SU-DHL-6 (cell line): Measurements from ENCODE around the gene NUDT14.

ENCODE experiments used
- H2AFZ ChIP-seq: fragments of 200-600 bp; sonication (generic); 2 replicates; pipeline ENCODE4 v1.6.1; 2014; ENCODE audit warnings: low read depth, mild to moderate bottlenecking, moderate library complexity, mixed read lengths, antibody characterized with exemption, low read length; ENCODE audit not compliant: severe bottlenecking
- H3F3A ChIP-seq: fragments of 200-600 bp; shearing (Covaris generic); 2 replicates; pipeline ENCODE4 v1.6.0; 2016; ENCODE audit warnings: antibody characterized with exemption, mild to moderate bottlenecking; ENCODE audit not compliant: insufficient read depth
- H3K27ac ChIP-seq: fragments of 200-600 bp; sonication (generic); 2 replicates; pipeline ENCODE4 v1.5.1; 2016; ENCODE audit warnings: low read depth, mild to moderate bottlenecking, low read length, moderate library complexity, mixed read lengths
- H3K27me3 ChIP-seq: fragments of 200-600 bp; sonication (generic), shearing (Covaris generic); 2 replicates; pipeline ENCODE4 v1.6.0; 2014; ENCODE audit warnings: mild to moderate bottlenecking, low read length
- H3K36me3 ChIP-seq: fragments of 200-600 bp; sonication (generic); 2 replicates; pipeline ENCODE4 v1.6.1; 2014; ENCODE audit warnings: mild to moderate bottlenecking, low read length, mixed read lengths
- H3K4me2 ChIP-seq: fragments of 300-600, 200-600 bp; shearing (Covaris generic), sonication (generic); 2 replicates; pipeline ENCODE4 v1.6.0; 2014; ENCODE audit warnings: low read length, low read depth, mild to moderate bottlenecking; ENCODE audit not compliant: poor library complexity, severe bottlenecking
- H3K4me3 ChIP-seq: fragments of 200-600 bp; sonication (generic); 2 replicates; pipeline ENCODE4 v1.5.1; 2014; ENCODE audit warnings: antibody characterized with exemption, low read length, mild to moderate bottlenecking, mixed read lengths; ENCODE audit not compliant: insufficient read depth, poor library complexity, severe bottlenecking
- H3K79me2 ChIP-seq: fragments of 200-600 bp; sonication (generic); 2 replicates; pipeline ENCODE4 v1.6.1; 2014; ENCODE audit warnings: mild to moderate bottlenecking, low read length, moderate library complexity; ENCODE audit not compliant: insufficient read depth
- H3K9ac ChIP-seq: fragments of 200-600 bp; sonication (generic); 2 replicates; pipeline ENCODE4 v1.7.0; 2014; ENCODE audit warnings: mild to moderate bottlenecking, low read length
- H3K9me2 ChIP-seq: fragments of 200-600 bp; sonication (generic); replicated peaks from 2 replicates; pipeline ENCODE4 v1.6.1; 2014; ENCODE audit warnings: low read length; ENCODE audit not compliant: insufficient read depth
- H3K9me3 ChIP-seq: fragments of 200-600 bp; sonication (generic); 2 replicates; pipeline ENCODE4 v1.6.1; 2014; ENCODE audit warnings: low read length, mixed read lengths; ENCODE audit not compliant: insufficient read depth
- H4K20me1 ChIP-seq: fragments of 200-600 bp; sonication (generic); 2 replicates; pipeline ENCODE4 v1.6.1; 2014; ENCODE audit warnings: low read depth, mild to moderate bottlenecking, antibody characterized with exemption, low read length, moderate library complexity, mixed read lengths
- CTCF ChIP-seq: fragments of 200-600 bp; sonication (generic); IDR thresholded peaks from one replicate; pipeline ENCODE4 v1.5.1; 2017; ENCODE audit warnings: antibody characterized with exemption, mild to moderate bottlenecking, low read length, moderate library complexity; ENCODE audit not compliant: insufficient read depth, poor library complexity, severe bottlenecking
- EZH2phosphoT487 ChIP-seq: fragments of 200-600 bp; sonication (generic), shearing (Covaris generic); conservative IDR thresholded peaks from 2 replicates; pipeline ENCODE4 v1.6.1; 2018; ENCODE audit warnings: mild to moderate bottlenecking, antibody characterized with exemption, low read length, moderate library complexity, mixed read lengths

NUDT14 gene

GRCh38 chr14:105162669-105162979 is 18.5 kb downstream of the NUDT14 start:
- H3K4me3 ChIP-seq, result no peak overlapping the region
- H3K79me2 ChIP-seq, result no peaks in the 10 kb centered on the region
- no peak overlapping the region for H3K27ac ChIP-seq
- H3K9me3 ChIP-seq, result no peaks in the 10 kb centered on the region
- TF ChIP-seq EZH2phosphoT487, result no peak
- H3K36me3 ChIP-seq, result no peaks in the 10 kb centered on the region
- no peak overlapping the region for H3K4me2 ChIP-seq
- no peaks in the 10 kb centered on the region for H3F3A ChIP-seq
- no peaks in the 10 kb centered on the region for H3K27me3 ChIP-seq
- H4K20me1 ChIP-seq, result no peaks in the 10 kb centered on the region
- no peak overlapping the region for H2AFZ ChIP-seq
- no peak overlapping the region for H3K9ac ChIP-seq
- no peaks in the 10 kb centered on the region for H3K9me2 ChIP-seq

GRCh38 chr14:105161964-105162668 is 19.0 kb downstream of the NUDT14 start:
- no peak for TF ChIP-seq CTCF
- no peak for TF ChIP-seq EZH2phosphoT487
- Histone ChIP-seq H3K4me2 (no peak overlapping the region), H3K9me3 (no peaks in the 10 kb centered on the region), H3K9me2 (no peaks in the 10 kb centered on the region), H3K79me2 (no peaks in the 10 kb centered on the region), H3F3A (no peaks in the 10 kb centered on the region), H2AFZ (no peak overlapping the region), H3K27me3 (no peaks in the 10 kb centered on the region), H3K36me3 (no peaks in the 10 kb centered on the region), H3K27ac (no peak overlapping the region), H3K9ac (no peak overlapping the region), H4K20me1 (no peaks in the 10 kb centered on the region), H3K4me3 (no peak overlapping the region)

- no peak for TF ChIP-seq CTCF
- TF ChIP-seq EZH2phosphoT487, result no peak
- Histone ChIP-seq H3K9me2 (no peaks in the 10 kb centered on the region), H3K79me2 (no peaks in the 10 kb centered on the region), H3K36me3 (no peaks in the 10 kb centered on the region), H3K27ac (no peak overlapping the region), H4K20me1 (no peaks in the 10 kb centered on the region), H3K9ac (no peak overlapping the region), H3K4me3 (no peak overlapping the region), H3K27me3 (no peaks in the 10 kb centered on the region), H2AFZ (no peak overlapping the region), H3F3A (no peaks in the 10 kb centered on the region), H3K4me2 (no peak overlapping the region), H3K9me3 (no peaks in the 10 kb centered on the region)
These were observed 19.8 kb downstream of the NUDT14 start for GRCh38 chr14:105161309-105161708.

GRCh38 chr14:105160776-105161175 is 20.3 kb downstream of the NUDT14 start:
- Histone ChIP-seq H3K79me2 (no peaks in the 10 kb centered on the region), H3K9ac (no peak overlapping the region), H3F3A (no peaks in the 10 kb centered on the region), H3K9me2 (no peaks in the 10 kb centered on the region), H2AFZ (no peak overlapping the region), H3K4me3 (no peak overlapping the region), H3K4me2 (no peak overlapping the region), H3K27ac (no peak overlapping the region), H3K36me3 (no peaks in the 10 kb centered on the region), H3K9me3 (no peaks in the 10 kb centered on the region), H4K20me1 (no peaks in the 10 kb centered on the region), H3K27me3 (no peaks in the 10 kb centered on the region)
- TF ChIP-seq EZH2phosphoT487 (no peak), CTCF (no peak)
